ENCODE measurements around the gene TCEAL4.
"Not testable (repeated sequence)": the region's sequence is repeated elsewhere in the genome, so short reads cannot be mapped to it uniquely, and the experiment has no call there.

The TCEAL4 gene

DNA sequence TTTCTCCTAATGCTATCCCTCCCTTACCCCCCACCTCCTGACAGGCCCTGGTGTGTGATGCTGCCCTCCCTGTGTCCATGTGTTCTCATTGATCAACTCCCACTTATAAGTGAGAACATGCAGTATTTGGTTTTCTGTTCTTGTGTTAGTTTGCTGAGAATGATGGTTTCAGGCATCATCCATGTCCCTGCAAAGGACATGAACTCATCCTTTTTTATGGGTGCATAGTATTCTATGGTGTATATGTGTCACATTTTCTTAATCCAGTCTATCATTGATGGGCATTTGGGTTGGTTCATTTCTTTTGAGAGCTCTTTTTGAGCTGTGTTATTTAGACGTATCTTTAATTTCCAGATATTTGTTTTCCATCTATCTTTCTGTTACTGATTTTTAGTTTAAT is 7.0 kb downstream of the TCEAL4 start:
- DNase-seq (ENCODE audit: low spot score): not testable (repeated sequence)

DNA sequence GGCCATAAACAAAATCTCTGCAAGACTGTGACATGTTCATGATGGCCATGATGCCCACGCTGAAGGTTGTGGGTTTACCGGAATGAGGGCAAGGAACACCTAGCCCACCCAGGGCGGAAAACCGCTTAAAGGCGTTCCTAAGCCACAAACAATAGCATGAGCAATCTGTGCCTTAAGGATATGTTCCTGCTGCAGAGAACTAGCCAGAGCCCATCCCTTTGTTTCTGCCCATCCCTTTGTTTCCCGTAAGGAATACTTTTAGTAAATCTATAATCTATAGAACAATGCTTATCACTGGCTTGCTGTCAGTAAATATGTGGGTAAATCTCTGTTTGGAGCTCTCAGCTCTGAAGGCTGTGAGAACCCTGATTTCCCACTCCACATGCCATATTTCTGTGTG is 9.9 kb downstream of the TCEAL4 start:
- DNase-seq (ENCODE audit: low spot score): not testable (repeated sequence)

DNA sequence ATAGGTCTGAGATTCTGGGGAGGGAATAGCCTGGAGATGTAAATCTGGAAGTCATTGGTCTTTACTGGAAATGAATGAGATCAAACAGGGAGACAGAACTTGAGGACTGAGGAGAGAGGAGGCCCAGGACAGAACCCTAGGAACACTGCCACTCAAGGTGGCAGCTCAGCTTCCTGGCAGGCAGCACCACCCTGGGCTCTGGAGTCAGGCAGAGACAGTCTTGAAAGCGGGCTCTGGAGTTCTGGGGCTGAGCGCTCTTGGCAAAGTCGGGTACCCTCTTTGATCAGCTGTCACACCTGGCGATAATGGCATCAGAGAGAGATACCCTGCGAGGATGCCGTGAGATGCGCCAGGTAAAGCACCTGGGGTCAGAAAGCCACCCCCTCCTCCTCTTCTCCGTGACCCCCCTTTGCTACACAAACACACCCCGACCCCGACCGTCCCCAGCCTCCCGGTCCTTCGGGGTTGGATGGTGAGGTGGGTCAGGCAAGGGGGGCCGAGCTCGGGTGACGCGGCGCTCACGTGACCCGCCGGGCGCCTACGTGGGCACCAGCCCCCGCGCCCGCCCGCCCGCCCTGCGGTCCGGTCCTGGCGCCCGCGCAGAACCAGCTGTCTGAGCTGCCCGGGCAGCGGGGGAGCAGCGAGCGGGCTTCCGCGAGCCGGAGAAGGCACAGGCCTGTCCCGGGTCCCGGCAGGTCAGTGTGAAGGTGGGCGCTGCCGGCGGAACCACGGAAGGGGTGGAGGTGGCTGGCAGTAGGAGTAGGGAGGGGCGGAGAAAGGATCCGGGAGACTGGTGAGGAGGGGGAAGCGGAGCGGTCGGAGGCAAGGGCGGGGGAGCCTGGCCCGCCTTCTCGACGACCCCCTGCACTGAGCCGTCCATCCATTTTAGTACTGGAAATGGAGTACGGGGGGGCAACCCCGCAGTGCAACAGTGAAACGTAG is 22.3 kb downstream of the TCEAL4 start, which contains the start of gene TCEAL3:
Gene TCEAL3 (plus strand): TSS at position 600 of the 942 bp plus-strand sequence. CDS start 1,102 bp downstream, outside the sequence.
- DNase-seq (ENCODE audit: low spot score): no peak

DNA sequence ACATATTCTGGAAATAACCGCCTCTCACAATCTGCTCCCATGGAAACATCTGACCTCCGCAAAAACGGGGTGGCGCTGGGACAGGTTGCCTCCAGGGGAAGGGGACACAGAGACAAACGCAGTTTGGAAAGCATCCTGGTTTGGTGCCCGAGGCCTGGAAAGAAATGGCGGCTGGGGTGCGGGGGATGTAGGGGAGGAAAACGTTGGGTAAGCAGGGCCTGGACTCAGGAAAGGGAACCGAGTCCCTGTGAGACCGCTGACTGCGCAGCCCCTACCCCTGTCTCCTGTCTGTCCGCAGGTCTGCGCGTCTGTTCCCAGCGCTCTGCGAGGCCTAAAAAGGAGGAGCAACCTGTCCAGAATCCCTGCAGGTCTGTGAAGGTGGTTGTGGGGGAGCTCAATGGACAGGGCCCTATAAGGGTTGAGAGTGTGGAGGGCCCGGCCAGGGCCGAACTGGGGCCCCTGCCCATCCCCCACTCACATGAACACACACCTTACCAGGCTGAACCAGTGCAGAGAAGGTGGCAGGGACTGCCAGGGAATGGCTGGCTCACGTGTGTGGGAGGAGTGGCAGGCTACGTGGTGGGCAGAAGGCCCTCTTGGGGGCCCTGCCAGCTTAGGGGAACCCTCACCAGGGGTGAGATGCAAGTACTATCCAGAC is 23.1 kb downstream of the TCEAL4 start:
- DNase-seq (ENCODE audit: low spot score): no peak

DNA sequence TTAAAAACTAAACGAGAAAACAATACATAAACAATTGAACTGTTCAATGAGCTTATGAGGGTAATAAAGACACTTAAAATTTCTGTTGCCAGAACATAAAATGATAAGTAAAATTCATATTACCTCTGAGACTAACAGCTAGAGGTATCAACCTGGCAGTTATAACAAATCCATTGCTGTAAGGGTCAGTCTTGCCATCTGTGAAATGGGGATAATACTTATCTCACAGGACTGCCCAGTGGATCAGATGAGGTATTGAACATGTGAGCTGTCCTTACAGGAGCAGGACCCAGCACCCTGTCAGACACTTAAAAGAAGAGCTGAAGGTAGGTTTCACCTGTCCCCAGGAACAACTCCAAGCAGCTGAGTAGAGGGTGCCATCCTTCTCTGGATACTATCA is 25.0 kb downstream of the TCEAL4 start:
- DNase-seq (ENCODE audit: low spot score): no peak

DNA sequence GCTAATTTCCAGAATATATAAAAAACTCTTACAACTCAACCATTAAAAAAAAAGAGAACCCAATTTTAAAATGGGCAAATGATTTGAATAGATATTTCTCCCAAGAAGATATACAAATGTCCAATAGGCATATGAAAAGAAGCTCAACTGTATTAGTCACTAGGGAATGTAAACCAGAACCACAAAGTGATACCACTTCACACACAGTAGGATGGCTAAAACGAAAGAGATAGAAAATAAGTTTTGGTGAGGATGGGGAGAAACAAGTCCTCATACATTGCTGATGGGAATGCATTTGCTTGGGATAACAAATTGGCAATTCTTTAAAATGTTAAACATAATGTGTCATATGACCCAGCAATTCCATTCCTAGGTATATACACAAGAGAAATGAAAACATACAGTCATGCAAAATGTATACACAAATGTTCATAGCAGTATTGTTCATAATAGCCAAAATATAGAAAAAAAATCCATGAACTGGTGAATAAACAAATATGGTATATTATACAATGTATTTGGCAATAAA is 28.1 kb downstream of the TCEAL4 start:
- DNase-seq (ENCODE audit: low spot score): no peak

DNA sequence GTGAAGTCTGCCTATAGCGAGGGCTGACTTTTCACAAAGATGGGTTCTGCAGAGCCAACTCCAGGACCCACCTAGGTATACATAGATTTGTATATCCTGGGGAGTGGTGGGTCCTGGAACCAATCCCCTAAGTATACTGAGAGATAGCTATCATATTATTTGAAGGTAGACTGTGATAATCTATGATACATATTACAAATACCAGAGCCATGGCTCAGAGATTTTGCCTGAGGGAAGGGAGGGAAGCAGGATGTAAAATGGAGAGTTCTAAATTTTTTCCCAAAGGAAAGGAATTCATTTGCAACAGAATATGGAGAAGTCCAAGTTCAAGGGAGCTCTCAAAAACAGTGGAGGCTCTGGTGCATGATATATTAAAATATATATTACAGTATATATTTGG is 29.7 kb downstream of the TCEAL4 start:
- DNase-seq (ENCODE audit: low spot score): no peak

DNA sequence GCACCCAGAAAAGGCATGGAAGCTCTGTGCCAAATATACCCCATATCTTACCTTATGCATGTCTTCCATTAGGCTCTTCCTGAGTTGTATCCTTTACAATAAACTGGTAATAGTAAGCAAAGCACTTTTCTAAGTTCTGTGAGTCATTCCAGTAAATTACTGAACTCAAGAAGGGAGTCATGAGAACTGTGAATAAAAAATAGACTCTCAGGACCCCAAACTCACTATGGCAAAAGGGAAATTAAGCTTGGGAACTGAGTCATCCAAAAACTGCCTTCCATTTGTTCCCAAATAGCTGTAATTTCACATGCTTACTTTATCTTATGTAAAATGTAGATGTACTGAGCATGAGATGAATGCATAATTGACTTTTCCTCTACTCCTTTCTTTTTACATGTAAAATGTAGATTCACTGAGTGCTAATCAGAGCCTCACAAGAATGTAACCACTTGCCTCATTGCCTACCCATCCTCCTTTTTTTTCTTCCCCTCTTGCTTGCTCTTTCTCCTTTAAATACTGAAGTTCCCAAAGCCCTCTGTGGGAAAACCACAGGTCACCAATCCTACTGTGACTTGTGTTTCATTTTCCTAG is 30.6 kb downstream of the TCEAL4 start:
- DNase-seq (ENCODE audit: low spot score): no peak

DNA sequence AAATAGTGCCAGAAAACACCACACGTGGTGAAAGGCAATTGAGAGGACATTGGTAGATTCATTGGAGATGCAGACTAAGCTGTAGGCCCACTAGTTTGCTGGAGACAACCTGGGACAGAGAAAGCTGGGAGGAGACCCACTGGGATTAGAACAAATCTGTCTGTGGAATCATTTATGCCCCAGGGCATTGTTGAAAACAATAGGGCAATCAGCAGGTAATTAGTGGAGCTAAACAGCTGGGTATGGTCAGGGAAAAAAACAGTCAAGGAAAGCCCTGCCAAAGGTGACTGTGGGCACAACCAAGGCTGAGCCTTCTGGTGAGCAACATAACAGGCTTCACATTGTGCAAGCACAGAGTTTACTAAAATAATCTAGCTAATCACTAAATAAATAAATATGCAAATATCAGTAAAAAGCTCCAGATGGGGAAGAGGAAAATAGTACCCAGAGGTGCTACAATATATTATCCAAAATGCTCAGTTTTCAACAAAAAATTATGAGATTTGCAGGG is 31.4 kb downstream of the TCEAL4 start:
- DNase-seq (ENCODE audit: low spot score): no peak

DNA sequence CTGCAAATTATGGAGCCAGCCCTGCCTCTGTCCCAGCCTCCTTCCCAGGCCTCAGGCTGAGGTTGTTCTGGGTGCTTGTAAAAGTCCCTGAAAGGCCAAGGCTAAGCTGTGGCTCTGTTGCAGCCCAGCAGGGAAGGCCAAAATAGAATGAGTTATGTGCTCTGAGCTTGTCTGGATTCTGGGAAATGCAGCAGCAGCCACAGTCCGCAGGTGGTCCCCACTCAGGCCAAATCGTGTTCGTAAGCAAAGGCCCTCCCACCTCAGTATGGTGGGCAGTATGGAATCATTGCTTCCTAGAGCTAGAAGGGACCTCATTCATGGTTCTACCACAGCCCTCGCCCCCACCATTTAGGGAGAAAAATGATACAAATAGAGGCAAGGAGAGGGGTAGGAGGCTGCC is 38.8 kb downstream of the TCEAL4 start:
- DNase-seq (ENCODE audit: low spot score): no peak

DNA sequence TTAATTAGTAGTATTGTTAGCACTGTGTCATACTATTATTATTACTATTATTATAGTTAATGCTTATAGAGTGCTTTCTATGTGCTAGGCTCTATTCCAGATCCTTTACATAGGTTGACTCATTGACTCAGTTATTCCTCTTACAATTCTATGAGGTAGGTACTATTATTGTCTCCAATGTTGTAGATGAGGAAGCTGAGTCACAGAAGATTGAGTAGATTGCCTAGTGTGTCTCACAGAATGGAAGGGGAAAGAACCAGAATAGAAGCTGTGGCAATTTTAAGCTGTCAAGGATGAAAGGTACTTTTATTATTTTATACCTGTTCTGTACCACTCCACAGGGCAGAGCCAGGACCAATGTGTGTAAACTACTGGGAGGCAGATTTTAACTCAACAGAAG is 41.5 kb downstream of the TCEAL4 start:
- no peak for DNase-seq (ENCODE audit: low spot score)

DNA sequence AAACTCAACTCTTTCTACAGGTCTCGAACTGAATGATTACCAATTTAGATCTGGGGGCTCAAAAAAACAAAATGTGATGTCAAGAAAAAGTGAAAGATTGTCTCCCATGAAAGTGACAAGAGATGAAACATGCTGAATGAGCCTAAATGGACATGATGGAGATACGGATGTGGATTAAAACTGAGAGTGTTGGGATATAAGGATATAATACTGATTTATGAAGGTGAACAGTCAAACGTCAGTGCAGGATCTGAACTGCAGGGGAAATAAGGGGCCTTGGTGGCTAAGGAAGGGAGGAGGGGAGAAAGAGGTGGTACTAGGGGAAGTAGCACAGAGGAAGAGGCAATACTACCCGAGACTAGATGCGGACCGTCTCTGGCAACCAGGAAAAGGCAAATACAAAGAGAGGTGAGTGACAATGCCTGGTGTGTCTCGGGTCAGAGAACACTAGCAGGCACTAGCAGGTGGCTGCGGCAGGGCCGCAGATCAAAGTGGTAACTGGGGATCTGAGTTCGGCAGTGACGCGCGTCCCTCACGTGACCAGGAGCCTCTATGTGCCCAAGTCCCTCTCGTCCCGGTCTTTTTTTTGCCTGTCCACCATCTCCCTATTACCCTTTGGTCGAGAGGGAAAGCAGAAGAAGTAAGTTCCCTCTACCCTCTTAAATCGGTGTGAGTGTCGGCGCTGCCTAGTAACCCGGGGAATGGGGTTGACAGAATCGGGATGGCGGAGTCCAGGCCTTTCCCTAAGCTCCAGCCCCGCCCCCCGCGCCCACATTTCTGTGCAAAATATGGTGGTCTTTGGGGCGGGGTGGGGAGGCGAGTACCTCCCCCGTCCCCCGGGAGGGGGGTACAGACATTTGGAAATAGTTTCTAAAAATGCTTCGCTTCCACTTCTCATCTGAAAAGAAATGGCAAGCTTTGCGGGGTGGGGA is 43.3 kb downstream of the TCEAL4 start, which contains the start of gene TCEAL1:
Gene TCEAL1 (plus strand): TSS at position 590 of the 932 bp plus-strand sequence. CDS start 942 bp downstream, outside the sequence.
- peak; percentile 33 for DNase-seq (ENCODE audit: low spot score)

DNA sequence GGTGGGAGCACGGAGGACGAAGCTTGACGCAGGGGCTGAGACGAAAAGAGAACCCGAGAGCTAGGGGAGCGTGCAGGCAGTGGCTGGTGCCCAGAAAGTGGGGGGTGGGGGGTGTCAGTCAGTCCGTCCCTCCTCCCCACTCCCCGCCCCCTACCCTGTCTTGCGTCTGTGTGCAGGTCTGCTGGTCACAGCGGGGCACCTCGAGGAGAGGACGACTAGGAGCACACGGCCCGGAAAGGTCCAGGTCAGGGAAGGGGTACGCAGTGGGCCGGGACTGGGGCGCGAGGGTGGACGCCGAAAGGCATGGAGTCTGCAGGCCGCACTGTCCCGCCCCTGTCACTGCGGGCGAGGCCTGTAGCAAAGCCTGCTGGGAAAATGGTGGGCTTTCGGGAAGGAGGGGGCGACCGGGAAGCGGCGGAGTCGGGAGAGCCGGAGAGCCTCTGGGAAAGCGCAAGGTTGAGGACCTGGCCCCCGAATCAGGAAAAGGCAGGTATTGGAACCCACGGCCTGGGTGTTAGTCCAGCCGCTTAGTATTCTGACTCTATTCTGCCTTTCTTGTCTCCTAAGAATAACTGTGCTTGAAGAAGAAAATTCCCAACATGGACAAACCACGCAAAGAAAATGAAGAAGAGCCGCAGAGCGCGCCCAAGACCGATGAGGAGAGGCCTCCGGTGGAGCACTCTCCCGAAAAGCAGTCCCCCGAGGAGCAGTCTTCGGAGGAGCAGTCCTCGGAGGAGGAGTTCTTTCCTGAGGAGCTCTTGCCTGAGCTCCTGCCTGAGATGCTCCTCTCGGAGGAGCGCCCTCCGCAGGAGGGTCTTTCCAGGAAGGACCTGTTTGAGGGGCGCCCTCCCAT is 44.2 kb downstream of the TCEAL4 start:
- peak; percentile 37 for DNase-seq (ENCODE audit: low spot score)

DNA sequence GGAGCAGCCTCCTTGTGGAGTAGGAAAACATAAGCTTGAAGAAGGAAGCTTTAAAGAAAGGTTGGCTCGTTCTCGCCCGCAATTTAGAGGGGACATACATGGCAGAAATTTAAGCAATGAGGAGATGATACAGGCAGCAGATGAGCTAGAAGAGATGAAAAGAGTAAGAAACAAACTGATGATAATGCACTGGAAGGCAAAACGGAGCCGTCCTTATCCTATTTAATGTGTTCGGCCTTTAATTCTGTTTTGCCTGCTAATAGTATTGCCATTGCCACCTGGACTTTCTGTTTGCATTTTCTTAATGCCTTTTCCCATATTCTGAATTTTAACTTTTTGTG is 44.8 kb downstream of the TCEAL4 start:
- DNase-seq (ENCODE audit: low spot score): no peak

DNA sequence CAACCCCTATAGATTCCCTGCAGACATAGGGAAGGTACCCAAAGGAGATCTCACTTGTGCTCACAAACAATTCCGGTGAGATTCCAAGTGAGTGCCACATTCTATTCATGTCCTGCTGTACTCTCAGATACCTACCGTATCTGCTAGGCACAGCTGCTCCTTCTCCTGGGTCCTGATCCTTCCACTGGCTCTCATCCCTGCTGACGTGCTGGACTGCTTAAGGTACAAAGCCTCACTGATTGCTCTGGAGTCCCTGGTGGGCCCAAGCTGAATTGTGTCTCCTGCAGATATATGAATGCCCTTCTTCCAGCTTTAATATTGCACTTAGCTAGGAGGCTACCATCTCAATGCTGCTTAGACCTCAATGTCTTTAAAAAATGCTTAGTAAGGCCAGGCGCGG is 45.8 kb downstream of the TCEAL4 start:
- DNase-seq (ENCODE audit: low spot score): no peak

DNA sequence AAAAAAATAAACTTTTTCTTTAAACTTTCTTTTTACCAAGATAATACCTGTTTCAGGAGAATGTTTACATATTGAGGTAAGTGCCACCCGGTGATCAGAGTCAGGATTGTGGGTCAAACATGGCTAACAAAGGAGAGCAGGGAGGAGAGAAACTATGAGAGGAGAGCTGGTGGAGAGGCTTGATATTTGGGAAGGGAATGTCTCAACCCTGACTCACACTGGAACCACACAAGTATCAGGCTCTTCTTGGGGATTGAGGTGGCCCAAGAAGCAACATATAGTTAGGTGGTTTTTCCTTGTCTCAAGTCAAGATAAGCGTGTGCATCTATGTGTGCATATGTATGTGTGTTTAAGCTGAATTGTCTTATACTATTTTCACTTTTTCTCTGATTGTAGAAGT is 50.1 kb downstream of the TCEAL4 start:
- DNase-seq (ENCODE audit: low spot score): no peak
